Thyroid gland (tissue), 4 donors: ENCODE measurements around the gene APP. TPM values are rescaled to one million over a fixed set of nuclear protein-coding genes. Genes with fewer than 3 reads are reported as not detected.

Experiments
- DNase-seq, 2 donors: peaks; one replicate each; pipeline ENCODE4 v3.0.0-alpha.2; 2019
- H3K27ac ChIP-seq, 3 donors: fragments of 200-600 bp; sonication (generic); 1 replicate in 2 of 3; 2 replicates in 1 of 3; pipeline ENCODE4 v1.5.1; 2016 to 2019; ENCODE audit warnings: mild to moderate bottlenecking in 1 of 3, moderate library complexity in 1 of 3
- H3K27me3 ChIP-seq: fragments of 200-600 bp; sonication (generic); one replicate; pipeline ENCODE4 v1.5.1; 2019
- H3K36me3 ChIP-seq, 2 donors: fragments of 200-600 bp; sonication (generic); one replicate each; pipeline ENCODE4 v1.5.1; 2016 to 2019
- H3K4me1 ChIP-seq, 2 donors: fragments of 200-600 bp; sonication (generic); one replicate each; pipeline ENCODE4 v1.5.1; 2017 to 2019
- H3K4me3 ChIP-seq, 3 donors: fragments of 200-600 bp; sonication (generic); replicated peaks in 1 of 3; 1 replicate in 2 of 3; 2 replicates in 1 of 3; pipeline ENCODE4 v1.5.1; 2016; ENCODE audit warnings: mild to moderate bottlenecking in 1 of 3
- H3K9me3 ChIP-seq: fragments of 200-600 bp; sonication (generic); one replicate; pipeline ENCODE4 v1.5.1; 2017
- POLR2A ChIP-seq, 2 donors: fragments of 450-650 bp; IDR thresholded peaks; one replicate each; pipeline ENCODE4 v1.6.1; 2017; ENCODE audit warnings: antibody characterized with exemption in 2 of 2, mild to moderate bottlenecking in 2 of 2, moderate library complexity in 1 of 2
- WGBS, 2 donors: methylation state at CpG; one replicate each; pipeline ENCODE4 v1.1.5; 2017; 5-methylcytosine and 5-hydroxymethylcytosine counted together
- intact Hi-C: fragments of 100-400 bp; cut with DNase I; formaldehyde crosslinking; loops from one replicate; pipeline ENCODE4 v1.15.1; 2023
- total RNA-seq, 4 donors: library from RNA; depleted of rRNA; stranded (reverse); fragments of >200 nt; gene quantifications; one replicate each; pipeline ENCODE4 v1.2.3, GENCODE V29; 2016
- TF ChIP-seq, protein P1 (sequence below), 6 experiments: fragments of 200-600 bp in 3 of 6; fragments of 450-650 bp in 3 of 6; sonication (generic) in 3 of 6; IDR thresholded peaks; one replicate each; pipeline ENCODE4 v1.5.1; 2016 to 2019; ENCODE audit warnings: antibody characterized with exemption in 6 of 6, mild to moderate bottlenecking in 2 of 6, inconsistent platforms in 1 of 6, moderate library complexity in 1 of 6

APP gene
- 100 to 1,000 TPM; 513 to 716 (median 676) TPM for total RNA-seq

DNA sequence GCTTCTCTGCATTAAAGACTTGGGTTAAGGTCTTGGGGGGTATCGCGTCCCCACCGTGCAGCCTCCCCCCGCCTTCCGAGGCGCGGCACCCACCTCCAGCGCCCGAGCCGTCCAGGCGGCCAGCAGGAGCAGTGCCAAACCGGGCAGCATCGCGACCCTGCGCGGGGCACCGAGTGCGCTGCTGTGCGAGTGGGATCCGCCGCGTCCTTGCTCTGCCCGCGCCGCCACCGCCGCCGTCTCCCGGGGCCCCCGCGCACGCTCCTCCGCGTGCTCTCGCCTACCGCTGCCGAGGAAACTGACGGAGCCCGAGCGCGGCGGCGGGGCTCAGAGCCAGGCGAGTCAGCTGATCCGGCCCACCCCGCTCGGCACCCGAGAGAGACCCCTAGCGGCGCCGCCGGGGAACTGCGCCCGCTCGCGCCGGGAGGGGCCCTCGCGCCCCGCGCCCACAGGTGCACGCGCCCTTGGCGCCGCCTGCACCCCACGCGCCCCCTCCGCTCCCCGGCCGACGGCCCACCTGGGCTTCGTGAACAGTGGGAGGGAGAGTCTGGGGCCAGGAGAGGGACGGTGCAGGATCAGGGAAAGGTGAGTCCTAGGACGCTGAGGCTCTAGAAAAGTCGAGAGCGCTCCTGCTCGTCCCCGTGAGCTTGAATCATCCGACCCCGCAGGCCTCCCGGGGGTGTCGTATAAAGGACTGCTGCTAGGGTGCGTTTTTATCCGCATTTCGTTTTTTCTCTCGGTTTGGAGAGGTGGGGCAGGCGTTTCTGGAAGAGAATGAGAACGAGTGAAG is at the start of gene APP:
Gene APP (minus strand): TSS at position 300 of the 787 bp plus-strand sequence. CDS start 150 bp downstream, at position 150.
- intact Hi-C loops = loop anchor here (2.0 to 10.0 kb wide), 2 partner anchors 106 to 288 kb away; no protein-coding TSS in a partner anchor
- TF ChIP-seq, protein P1, sequence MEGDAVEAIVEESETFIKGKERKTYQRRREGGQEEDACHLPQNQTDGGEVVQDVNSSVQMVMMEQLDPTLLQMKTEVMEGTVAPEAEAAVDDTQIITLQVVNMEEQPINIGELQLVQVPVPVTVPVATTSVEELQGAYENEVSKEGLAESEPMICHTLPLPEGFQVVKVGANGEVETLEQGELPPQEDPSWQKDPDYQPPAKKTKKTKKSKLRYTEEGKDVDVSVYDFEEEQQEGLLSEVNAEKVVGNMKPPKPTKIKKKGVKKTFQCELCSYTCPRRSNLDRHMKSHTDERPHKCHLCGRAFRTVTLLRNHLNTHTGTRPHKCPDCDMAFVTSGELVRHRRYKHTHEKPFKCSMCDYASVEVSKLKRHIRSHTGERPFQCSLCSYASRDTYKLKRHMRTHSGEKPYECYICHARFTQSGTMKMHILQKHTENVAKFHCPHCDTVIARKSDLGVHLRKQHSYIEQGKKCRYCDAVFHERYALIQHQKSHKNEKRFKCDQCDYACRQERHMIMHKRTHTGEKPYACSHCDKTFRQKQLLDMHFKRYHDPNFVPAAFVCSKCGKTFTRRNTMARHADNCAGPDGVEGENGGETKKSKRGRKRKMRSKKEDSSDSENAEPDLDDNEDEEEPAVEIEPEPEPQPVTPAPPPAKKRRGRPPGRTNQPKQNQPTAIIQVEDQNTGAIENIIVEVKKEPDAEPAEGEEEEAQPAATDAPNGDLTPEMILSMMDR (IDR thresholded peaks at IDR 0.05) = peak in 5 of 6 experiments; percentile 76 to 100 (median 99)
- peak; percentile 56 to 94 for TF ChIP-seq POLR2A (IDR thresholded peaks at IDR 0.05)
- Histone ChIP-seq H3K4me3 (peak within 1 kb of the TSS; percentile 84 to 99 (median 85)), H3K36me3 (no peaks in the 10 kb centered on the region), H3K9me3 (no peaks in the 10 kb centered on the region), H3K27me3 (no peaks in the 10 kb centered on the region), H3K27ac (peak within 1 kb of the TSS; percentile 66 to 95 (median 92)), H3K4me1 (peaks cover 25 to 29% of the 10 kb centered on the region in 2 donors)
- 0 to 1% methylated on average over 14 to 40 of the region's 88 CpGs for WGBS, 2 donors
- DNase-seq = peak; percentile 84 to 87

DNA sequence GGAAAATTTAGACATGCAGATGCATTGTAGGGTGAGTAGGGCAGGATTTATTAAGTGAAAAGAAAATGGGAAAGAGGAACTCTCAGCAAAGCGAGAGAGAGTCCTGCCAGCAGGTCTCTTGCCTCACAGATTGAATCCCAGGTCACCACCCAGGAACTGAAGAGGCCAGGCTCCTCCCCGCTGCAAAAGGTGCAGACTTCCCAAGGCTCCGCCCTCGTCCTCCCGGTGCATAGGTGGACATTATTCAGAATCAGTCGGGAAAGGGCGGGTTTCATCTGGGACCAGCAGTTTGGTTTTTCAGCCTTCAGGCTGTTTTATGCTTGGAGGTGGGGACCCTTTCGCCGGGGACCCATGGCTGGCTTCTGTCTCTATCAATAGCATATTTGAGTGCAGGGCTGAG is 41.6 kb upstream of the APP start:
- intact Hi-C loops = no loop called here
- no peak overlapping the region for H3K4me3 ChIP-seq
- no peaks in the 10 kb centered on the region for H3K4me1 ChIP-seq
- 77 to 84% methylated on average over 9 of the region's 9 CpGs for WGBS, 2 donors
- no peaks in the 10 kb centered on the region for H3K36me3 ChIP-seq
- H3K27me3 ChIP-seq = no peaks in the 10 kb centered on the region
- H3K9me3 ChIP-seq = no peaks in the 10 kb centered on the region
- TF ChIP-seq, protein P1 (IDR thresholded peaks at IDR 0.05) = no peak
- no peak overlapping the region for H3K27ac ChIP-seq
- no peak for DNase-seq

DNA sequence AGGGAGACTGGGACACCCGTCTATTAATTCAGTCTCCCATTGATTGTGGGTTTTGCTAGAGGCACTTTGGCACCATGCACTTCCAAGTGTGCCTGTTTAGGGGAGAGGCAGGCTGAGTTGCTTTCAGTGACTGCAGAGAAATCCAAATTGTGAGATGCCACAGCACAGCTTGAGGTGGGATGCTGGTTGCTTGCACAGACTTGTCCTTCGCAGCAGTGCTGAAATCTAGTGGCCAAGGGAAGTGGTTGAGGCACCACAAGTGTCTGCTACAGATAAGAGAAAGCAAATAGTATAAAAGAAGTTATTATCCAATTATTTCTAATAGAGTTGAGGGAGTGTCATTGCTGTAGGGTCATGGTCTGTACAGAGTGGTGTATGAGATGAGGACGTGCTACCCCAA is 40.0 kb upstream of the APP start:
- WGBS, 2 donors = 82 to 90% methylated on average over 3 of the region's 3 CpGs
- Histone ChIP-seq H3K27me3 (no peaks in the 10 kb centered on the region), H3K9me3 (no peaks in the 10 kb centered on the region), H3K27ac (no peak overlapping the region), H3K4me1 (no peaks in the 10 kb centered on the region), H3K36me3 (no peaks in the 10 kb centered on the region), H3K4me3 (no peak overlapping the region)
- no peak for DNase-seq
- TF ChIP-seq POLR2A (IDR thresholded peaks at IDR 0.05) = no peak
- TF ChIP-seq, protein P1 (IDR thresholded peaks at IDR 0.05) = no peak
- intact Hi-C loops = no loop called here

DNA sequence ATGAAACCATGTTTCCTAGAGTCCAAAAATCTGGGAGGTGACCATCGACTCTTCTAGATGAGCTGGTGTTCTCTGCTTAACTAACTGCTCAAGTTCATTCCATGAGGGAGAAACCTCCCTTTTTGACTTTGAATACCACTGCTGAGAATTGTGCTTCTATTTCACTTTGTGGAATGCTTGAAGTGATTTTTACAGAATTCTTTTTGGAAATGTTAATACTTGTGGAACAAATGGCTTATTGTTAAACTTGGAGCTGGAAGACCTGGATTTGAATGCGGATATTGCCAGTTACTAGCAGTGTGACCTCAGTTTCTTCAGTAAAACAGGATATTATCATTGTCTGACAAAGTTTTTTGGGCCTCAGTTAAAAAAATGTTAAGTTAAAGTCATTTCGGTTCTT is 36.5 kb upstream of the APP start:
- H3K36me3 ChIP-seq = no peaks in the 10 kb centered on the region
- intact Hi-C loops = no loop called here
- H3K27ac ChIP-seq = no peak overlapping the region
- H3K4me3 ChIP-seq = no peak overlapping the region
- no peak for DNase-seq
- H3K4me1 ChIP-seq = no peaks in the 10 kb centered on the region
- H3K27me3 ChIP-seq = no peaks in the 10 kb centered on the region
- 89 to 90% methylated on average over 3 of the region's 3 CpGs for WGBS, 2 donors
- H3K9me3 ChIP-seq = no peaks in the 10 kb centered on the region
- TF ChIP-seq POLR2A (IDR thresholded peaks at IDR 0.05) = no peak
- TF ChIP-seq, protein P1 (IDR thresholded peaks at IDR 0.05) = no peak

DNA sequence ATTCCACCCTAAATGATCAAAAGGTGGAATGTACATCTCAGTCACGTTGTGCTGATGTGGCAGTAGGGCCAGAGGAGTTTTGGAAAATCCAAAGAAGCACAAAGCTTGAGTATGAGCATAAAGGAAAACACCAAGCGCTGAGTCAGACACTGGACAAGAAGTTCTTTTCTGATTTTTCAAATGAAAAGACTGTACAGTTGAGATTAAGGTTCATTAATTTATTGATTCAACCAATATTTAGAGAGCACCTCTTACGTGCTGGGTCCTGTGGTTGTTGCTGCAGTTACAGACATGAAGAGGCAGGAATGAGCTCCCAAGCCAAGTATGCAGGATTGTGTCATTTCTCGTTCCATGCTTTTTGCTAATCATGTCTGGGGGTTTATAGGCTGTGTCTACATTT is 28.9 kb upstream of the APP start:
- Histone ChIP-seq H3K36me3 (no peaks in the 10 kb centered on the region), H3K9me3 (no peaks in the 10 kb centered on the region), H3K27me3 (no peaks in the 10 kb centered on the region), H3K4me3 (no peak overlapping the region), H3K4me1 (no peaks in the 10 kb centered on the region), H3K27ac (no peak overlapping the region)
- 73 to 79% methylated on average over 4 of the region's 4 CpGs for WGBS, 2 donors
- no peak for TF ChIP-seq POLR2A (IDR thresholded peaks at IDR 0.05)
- TF ChIP-seq, protein P1 (IDR thresholded peaks at IDR 0.05) = no peak
- DNase-seq = no peak
- intact Hi-C loops = no loop called here
